ENCODE measurements around the gene FDCSP. TPM values are rescaled to one million over a fixed set of nuclear protein-coding genes. Genes with fewer than 3 reads are reported as not detected.

The FDCSP gene
- total RNA-seq, 1 donor from 2014 or later: not detected

GRCh38 chr4:70269674-70270073 is 43.8 kb downstream of the FDCSP start:
- H3K4me1 ChIP-seq: no peaks in the 10 kb centered on the region
- TF ChIP-seq POLR2AphosphoS5 (IDR thresholded peaks at IDR 0.05; ENCODE audit: insufficient read depth in 1 of 2, low read depth in 1 of 2) (no peak), CTCF (IDR thresholded peaks at IDR 0.05) (no peak), POLR2A (IDR thresholded peaks at IDR 0.05) (no peak)
- H3K36me3 ChIP-seq: no peaks in the 10 kb centered on the region
- no peak overlapping the region for H3K27ac ChIP-seq
- no peak for DNase-seq (ENCODE audit: extremely low spot score in 2 of 2)
- H3K27me3 ChIP-seq: no peaks in the 10 kb centered on the region
- intact Hi-C loops (cut with DNase I): no loop called here
- H3K9me3 ChIP-seq: no peaks in the 10 kb centered on the region
- H3K4me3 ChIP-seq: no peak overlapping the region

- Histone ChIP-seq H3K4me3 (no peak overlapping the region), H3K27ac (no peak overlapping the region), H3K36me3 (no peaks in the 10 kb centered on the region), H3K9me3 (no peaks in the 10 kb centered on the region), H3K4me1 (no peaks in the 10 kb centered on the region), H3K27me3 (no peaks in the 10 kb centered on the region)
- DNase-seq (ENCODE audit: extremely low spot score in 2 of 2): no peak
- intact Hi-C loops (cut with DNase I): no loop called here
- TF ChIP-seq POLR2A (IDR thresholded peaks at IDR 0.05) (no peak), CTCF (IDR thresholded peaks at IDR 0.05) (no peak), POLR2AphosphoS5 (IDR thresholded peaks at IDR 0.05; ENCODE audit: insufficient read depth in 1 of 2, low read depth in 1 of 2) (no peak)
Observed at GRCh38 chr4:70277121-70277520, 51.2 kb downstream of the FDCSP start.

- no peak for DNase-seq (ENCODE audit: extremely low spot score in 2 of 2)
- TF ChIP-seq POLR2A (IDR thresholded peaks at IDR 0.05) (no peak), CTCF (IDR thresholded peaks at IDR 0.05) (no peak), POLR2AphosphoS5 (IDR thresholded peaks at IDR 0.05; ENCODE audit: insufficient read depth in 1 of 2, low read depth in 1 of 2) (no peak)
- Histone ChIP-seq H3K4me3 (no peak overlapping the region), H3K36me3 (no peaks in the 10 kb centered on the region), H3K27me3 (no peaks in the 10 kb centered on the region), H3K27ac (no peak overlapping the region), H3K4me1 (no peaks in the 10 kb centered on the region), H3K9me3 (no peaks in the 10 kb centered on the region)
- intact Hi-C loops (cut with DNase I): no loop called here
Observed at GRCh38 chr4:70280567-70280966, 54.6 kb downstream of the FDCSP start.

Other genes with a start within 250 kb of the FDCSP start
- not detected for gene STATH, start 230.2 kb upstream of the FDCSP start, total RNA-seq
- not detected for gene HTN3, start 197.7 kb upstream of the FDCSP start, total RNA-seq
- gene HTN1, start 175.7 kb upstream of the FDCSP start, total RNA-seq: not detected
- not detected for gene PRR27, start 71.9 kb upstream of the FDCSP start, total RNA-seq
- gene ODAM, start 30.4 kb upstream of the FDCSP start, total RNA-seq: not detected
- not detected for gene CSN3, start 16.5 kb downstream of the FDCSP start, total RNA-seq
- gene CABS1, start 108.9 kb downstream of the FDCSP start, total RNA-seq: not detected
- not detected for gene SMR3A, start 134.6 kb downstream of the FDCSP start, total RNA-seq
- gene SMR3B, start 157.0 kb downstream of the FDCSP start, total RNA-seq: not detected
- gene OPRPN, start 171.8 kb downstream of the FDCSP start, total RNA-seq: not detected
- gene MUC7, start 246.1 kb downstream of the FDCSP start, total RNA-seq: not detected